ENCODE results near the gene EPS8L2.

EPS8L2 gene

GRCh38 chr11:722346-722811 lies 16.3 kb downstream of the EPS8L2 start:
- H3K4me3 ChIP-seq (ENCODE audit: low read depth, low read length), result no peak overlapping the region
- TF ChIP-seq, protein P1, sequence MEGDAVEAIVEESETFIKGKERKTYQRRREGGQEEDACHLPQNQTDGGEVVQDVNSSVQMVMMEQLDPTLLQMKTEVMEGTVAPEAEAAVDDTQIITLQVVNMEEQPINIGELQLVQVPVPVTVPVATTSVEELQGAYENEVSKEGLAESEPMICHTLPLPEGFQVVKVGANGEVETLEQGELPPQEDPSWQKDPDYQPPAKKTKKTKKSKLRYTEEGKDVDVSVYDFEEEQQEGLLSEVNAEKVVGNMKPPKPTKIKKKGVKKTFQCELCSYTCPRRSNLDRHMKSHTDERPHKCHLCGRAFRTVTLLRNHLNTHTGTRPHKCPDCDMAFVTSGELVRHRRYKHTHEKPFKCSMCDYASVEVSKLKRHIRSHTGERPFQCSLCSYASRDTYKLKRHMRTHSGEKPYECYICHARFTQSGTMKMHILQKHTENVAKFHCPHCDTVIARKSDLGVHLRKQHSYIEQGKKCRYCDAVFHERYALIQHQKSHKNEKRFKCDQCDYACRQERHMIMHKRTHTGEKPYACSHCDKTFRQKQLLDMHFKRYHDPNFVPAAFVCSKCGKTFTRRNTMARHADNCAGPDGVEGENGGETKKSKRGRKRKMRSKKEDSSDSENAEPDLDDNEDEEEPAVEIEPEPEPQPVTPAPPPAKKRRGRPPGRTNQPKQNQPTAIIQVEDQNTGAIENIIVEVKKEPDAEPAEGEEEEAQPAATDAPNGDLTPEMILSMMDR (IDR thresholded peaks at IDR 0.05; ENCODE audit: low read depth, low read length), result no peak

DNA sequence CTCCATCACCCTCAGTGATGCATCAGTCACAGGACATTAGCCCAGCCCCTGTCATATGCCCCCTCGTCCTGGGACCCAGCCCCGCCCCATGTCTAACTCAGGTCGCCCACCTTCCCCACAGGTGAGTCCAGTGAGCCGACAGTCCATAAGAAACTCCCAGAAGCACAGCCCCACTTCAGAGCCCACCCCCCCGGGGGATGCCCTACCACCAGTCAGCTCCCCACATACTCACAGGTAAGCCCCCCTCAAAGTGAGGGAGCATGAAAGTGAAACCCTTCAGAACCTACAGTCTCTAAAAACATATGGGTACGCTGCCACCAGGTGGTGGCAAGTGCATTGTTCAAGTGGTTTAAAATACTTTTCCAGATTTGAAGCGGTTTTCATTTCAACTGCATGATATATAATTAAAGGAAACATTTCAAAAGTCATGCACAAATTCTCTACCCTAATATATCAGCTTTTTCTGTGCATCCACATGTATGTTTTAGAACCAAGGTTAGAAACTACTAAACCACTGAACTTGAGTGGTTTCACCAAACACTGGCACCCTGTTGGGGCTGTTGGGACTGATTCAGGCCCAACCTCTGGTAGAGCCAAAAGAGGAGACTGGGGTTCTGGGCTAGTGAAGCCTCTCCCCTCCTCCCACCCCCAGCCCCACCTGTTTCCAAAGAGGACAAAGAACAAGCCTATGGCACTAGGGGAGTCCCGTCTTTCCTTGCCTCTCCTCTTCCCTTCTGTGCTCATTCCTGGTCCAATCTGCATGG lies 17.3 kb downstream of the EPS8L2 start:
- H3K4me3 ChIP-seq (ENCODE audit: low read depth, low read length), result no peak overlapping the region
- TF ChIP-seq, protein P1 (IDR thresholded peaks at IDR 0.05; ENCODE audit: low read depth, low read length), result peak; percentile 48

- TF ChIP-seq, protein P1 (IDR thresholded peaks at IDR 0.05; ENCODE audit: low read depth, low read length), result no peak
- no peak overlapping the region for H3K4me3 ChIP-seq (ENCODE audit: low read depth, low read length)
Observed at GRCh38 chr11:724049-724777, 18.2 kb downstream of the EPS8L2 start.

DNA sequence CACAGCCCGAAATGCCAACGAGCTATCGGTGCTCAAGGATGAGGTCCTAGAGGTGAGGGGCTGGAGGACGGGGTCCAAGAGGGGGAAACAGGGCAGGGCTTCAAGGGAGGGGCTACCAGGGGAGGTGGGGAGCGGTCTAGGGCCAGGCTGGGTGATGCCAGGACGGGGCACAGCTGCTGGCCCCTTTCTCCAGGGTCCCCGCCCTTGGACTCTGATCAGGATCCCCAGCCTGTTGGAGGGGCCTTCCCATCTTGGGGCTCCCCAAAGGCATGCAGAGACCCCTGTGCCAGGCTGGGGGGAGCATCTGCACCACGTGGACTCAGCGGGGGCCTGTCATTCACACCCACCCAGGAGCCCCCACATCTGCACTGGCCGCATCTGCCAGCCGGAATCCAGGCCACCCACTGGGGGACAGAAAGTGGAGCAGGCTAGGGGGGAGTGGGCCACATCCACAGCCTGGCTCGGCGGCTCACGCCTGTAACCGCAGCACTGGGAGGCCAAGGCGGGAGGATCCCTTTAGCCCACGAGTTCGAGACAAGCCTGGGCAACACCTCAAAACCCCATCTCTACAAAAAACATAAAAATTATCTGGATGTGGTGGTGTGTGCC lies 18.9 kb downstream of the EPS8L2 start:
- H3K4me3 ChIP-seq (ENCODE audit: low read depth, low read length), result no peak overlapping the region
- TF ChIP-seq, protein P1 (IDR thresholded peaks at IDR 0.05; ENCODE audit: low read depth, low read length), result no peak

DNA sequence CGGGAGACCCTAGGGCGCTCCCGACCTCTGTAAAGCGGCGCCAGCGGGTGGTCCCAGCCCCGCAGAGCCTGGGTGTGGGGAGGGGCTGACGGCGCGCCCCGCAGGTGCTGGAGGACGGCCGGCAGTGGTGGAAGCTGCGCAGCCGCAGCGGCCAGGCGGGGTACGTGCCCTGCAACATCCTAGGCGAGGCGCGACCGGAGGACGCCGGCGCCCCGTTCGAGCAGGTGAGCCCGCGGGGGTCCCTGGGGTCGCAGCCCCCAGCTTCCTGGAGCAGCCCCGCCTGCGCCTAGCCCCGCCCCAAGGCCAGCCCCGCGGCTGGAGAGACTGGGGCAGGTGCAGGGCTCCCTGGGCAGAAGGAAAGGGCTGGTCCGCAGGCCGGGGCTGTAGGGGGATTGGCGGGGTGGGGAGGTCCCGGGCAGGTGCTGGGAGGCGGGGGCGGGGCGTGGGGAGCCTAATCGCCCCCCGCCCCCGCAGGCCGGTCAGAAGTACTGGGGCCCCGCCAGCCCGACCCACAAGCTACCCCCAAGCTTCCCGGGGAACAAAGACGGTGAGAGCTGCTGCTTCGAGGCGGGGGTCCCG lies 19.7 kb downstream of the EPS8L2 start:
- H3K4me3 ChIP-seq (ENCODE audit: low read depth, low read length), result no peak overlapping the region
- TF ChIP-seq, protein P1 (IDR thresholded peaks at IDR 0.05; ENCODE audit: low read depth, low read length), result no peak

- no peak overlapping the region for H3K4me3 ChIP-seq (ENCODE audit: low read depth, low read length)
- TF ChIP-seq, protein P1 (IDR thresholded peaks at IDR 0.05; ENCODE audit: low read depth, low read length), result no peak
Observed at GRCh38 chr11:726278-727220, 20.5 kb downstream of the EPS8L2 start.
